DLD1 (cell line): ENCODE data around the gene DDTL.

Experiments
- in situ Hi-C: cut with HindIII; loops from 2 replicates; pipeline ENCODE4 v1.10.0; 2017; ENCODE audit warnings: low sequenced_read_pairs

Gene DDTL

DNA sequence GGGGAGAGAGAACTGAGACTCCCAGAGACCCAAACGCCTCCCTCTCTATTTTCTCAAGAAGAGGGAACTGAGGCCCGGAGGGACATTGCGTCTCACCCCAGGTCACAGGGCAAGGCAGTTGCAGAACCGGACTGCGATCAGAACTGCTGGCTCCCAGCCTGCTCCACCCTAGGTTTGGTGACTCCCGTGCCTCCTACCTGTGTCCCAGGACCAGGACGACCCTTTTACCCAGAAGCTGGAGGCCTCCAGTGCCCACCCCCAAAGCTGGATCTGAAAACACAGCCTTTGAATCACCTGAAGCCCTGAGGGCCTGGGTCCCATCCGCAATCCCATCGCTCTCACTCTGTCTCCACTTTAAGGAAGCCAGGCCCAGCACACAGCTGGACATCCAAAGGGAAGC lies 37.2 kb downstream of the DDTL start:
- in situ Hi-C loops: loop anchor here (10.0 kb wide), 1 partner anchor 161 kb away; no protein-coding TSS in a partner anchor

- in situ Hi-C loops: loop anchor here (10.0 kb wide), 1 partner anchor 160 kb away; no protein-coding TSS in a partner anchor
Observed at GRCh38 chr22:24005201-24005600, 38.5 kb downstream of the DDTL start, which contains the start of gene GSTT4. TSS of gene GSTT4 (minus strand) at chr22:24005453. CDS start at chr22:24005356, 97 bp downstream.

- in situ Hi-C loops: loop anchor here (10.0 kb wide), 1 partner anchor 158 kb away; no protein-coding TSS in a partner anchor
Observed at GRCh38 chr22:24006207-24006913, 39.7 kb downstream of the DDTL start.

GRCh38 chr22:24006914-24007214 lies 40.2 kb downstream of the DDTL start:
- in situ Hi-C loops: loop anchor here (10.0 kb wide), 1 partner anchor 158 kb away; no protein-coding TSS in a partner anchor

GRCh38 chr22:24007253-24008021 lies 40.7 kb downstream of the DDTL start:
- in situ Hi-C loops: loop anchor here (10.0 kb wide), 1 partner anchor 157 kb away; no protein-coding TSS in a partner anchor

GRCh38 chr22:24008022-24008283 lies 41.3 kb downstream of the DDTL start:
- in situ Hi-C loops: loop anchor here (10.0 kb wide), 1 partner anchor 157 kb away; no protein-coding TSS in a partner anchor

DNA sequence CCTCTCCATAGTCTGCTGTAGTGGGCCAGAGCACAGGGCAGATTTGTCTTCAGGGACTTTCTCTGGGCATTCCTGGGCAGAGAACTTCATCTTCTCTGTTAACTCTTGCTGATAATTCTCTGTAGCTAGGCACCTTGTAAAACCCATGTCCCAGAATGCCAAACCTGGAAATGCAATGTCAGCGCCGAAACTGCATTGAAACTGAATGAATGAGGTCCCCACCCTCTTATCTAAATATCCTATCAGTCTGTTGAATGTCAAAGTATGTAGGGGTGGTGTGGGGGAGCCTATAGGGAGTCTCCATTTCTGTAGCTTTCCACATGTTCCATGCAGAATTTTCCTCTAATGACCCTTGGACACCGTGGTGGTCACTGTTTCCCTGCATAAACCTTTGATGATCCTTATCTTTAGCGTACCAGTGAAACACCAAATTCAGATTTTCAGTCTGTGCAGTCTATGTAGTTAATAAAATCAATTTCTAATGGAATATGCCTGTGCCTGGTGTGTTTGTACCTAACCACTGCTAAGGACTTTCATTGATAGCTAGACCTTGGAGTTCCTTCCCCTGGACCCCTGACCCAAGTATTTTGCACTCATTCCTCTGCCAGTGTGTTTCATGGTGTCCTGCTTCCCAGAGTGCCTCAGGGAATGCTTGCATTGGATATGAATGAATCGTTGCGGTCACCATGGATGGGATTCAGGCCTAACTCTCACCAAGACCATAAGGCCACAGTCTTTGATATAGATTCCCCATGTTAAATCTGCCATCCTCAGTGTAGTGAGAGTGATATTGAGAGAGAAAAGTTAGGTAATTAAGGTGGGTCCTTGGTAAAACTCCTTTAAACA lies 41.9 kb downstream of the DDTL start:
- in situ Hi-C loops: loop anchor here (10.0 kb wide), 1 partner anchor 156 kb away; no protein-coding TSS in a partner anchor

GRCh38 chr22:24009227-24010017 lies 42.7 kb downstream of the DDTL start:
- in situ Hi-C loops: loop anchor here (10.0 kb wide), 1 partner anchor 155 kb away; no protein-coding TSS in a partner anchor

- in situ Hi-C loops: no loop called here
Observed at GRCh38 chr22:24010018-24010391, 43.3 kb downstream of the DDTL start.

DNA sequence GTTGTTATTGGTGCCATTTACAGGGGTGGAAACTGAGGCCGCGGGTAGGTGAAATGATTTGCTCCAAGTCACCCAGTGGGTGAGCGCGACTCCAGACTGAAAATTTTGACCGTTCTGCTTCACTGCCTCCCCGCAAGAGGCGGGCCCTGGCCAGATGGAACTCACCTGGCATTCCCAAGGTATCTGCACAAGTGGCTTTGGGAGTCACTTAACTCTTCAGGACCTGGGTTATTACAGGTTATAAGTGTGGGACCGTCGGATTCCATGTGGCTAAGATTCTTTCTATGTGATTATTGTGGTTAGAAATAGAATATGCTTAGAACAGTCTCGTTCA lies 45.0 kb downstream of the DDTL start:
- in situ Hi-C loops: no loop called here

DNA sequence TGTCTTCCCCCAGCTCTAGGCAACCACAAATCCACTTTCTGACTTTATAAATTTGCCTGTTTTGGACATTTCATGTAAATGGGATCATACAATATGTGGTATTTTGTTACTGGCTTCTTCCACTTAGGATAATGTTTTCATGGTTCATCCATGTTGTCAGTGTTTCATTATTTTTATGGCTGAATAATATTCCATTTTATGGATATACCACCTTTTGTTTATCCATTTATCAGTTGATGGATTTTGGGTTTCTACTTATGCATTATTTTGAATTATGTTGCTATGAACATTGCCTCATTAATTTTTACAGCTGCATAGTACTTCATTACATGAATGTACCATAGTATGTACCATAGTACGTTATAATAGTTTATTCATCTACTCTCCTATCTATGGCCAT lies 49.5 kb downstream of the DDTL start:
- in situ Hi-C loops: no loop called here

DNA sequence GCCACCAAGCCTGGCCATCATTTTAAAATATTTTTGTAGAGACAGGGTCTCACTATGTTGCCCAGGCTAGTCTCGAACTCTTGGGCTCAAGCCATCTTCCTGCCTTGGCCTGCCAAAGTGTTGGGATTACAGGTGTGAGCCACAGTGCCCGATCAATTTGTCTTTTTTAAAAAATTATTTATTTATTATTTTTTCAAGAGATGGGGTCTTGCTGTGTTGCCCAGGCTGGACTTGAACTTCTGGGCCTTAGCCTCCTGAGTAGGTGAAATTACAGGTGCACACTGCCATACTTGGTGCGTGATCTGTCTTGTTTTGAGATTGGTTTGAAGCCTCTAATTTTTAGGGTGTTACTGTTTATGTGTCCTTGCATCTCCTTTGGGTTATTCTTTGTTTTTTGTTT lies 54.6 kb downstream of the DDTL start:
- in situ Hi-C loops: no loop called here
